WTC11 (cell line): ENCODE data around the gene SYCE3.

Experiments
- CREB1 ChIP-seq: sonication (generic); formaldehyde crosslinking; IDR thresholded peaks from 2 replicates; pipeline ENCODE4 v1.8.0; 2023; ENCODE audit warnings: mild to moderate bottlenecking, missing genetic modification reagents
- ETV6 ChIP-seq: sonication (generic); formaldehyde crosslinking; IDR thresholded peaks from 2 replicates; pipeline ENCODE4 v1.8.1; 2022; ENCODE audit warnings: mild to moderate bottlenecking, missing genetic modification reagents
- MYBL2 ChIP-seq: sonication (generic); formaldehyde crosslinking; IDR thresholded peaks from 2 replicates; pipeline ENCODE4 v1.8.1; 2023; ENCODE audit warnings: mild to moderate bottlenecking, moderate library complexity, missing genetic modification reagents
- TF ChIP-seq, protein P1 (sequence below): sonication (generic); formaldehyde crosslinking; conservative IDR thresholded peaks from 2 replicates; pipeline ENCODE4 v1.8.1; 2022; ENCODE audit warnings: mild to moderate bottlenecking, missing genetic modification reagents
- TF ChIP-seq, protein P2 (sequence below): fragments of 200-600 bp; IDR thresholded peaks from 2 replicates; pipeline ENCODE4 v1.8.0; 2022; ENCODE audit warnings: antibody characterized with exemption

DNA sequence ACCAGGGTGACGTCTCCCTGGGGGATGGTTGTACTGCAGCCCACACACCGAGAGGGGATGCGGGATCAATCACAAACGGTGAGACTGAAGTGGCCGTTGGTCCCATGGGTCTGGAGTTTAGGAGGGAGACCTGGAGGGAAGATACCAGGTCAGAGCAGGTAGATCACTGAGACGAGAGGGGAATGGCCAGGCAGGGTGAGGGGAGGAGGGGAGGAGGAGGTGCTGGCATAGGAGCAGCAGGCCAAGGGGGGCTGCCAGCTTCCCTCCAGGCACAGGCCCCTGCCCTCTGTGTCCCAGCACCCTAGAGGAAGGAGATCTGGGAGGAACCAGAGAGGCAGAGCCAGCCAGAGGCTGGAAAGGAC, 44.9 kb upstream of the SYCE3 start:
- TF ChIP-seq, protein P1, sequence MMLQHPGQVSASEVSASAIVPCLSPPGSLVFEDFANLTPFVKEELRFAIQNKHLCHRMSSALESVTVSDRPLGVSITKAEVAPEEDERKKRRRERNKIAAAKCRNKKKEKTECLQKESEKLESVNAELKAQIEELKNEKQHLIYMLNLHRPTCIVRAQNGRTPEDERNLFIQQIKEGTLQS = no peak
- TF ChIP-seq, protein P2, sequence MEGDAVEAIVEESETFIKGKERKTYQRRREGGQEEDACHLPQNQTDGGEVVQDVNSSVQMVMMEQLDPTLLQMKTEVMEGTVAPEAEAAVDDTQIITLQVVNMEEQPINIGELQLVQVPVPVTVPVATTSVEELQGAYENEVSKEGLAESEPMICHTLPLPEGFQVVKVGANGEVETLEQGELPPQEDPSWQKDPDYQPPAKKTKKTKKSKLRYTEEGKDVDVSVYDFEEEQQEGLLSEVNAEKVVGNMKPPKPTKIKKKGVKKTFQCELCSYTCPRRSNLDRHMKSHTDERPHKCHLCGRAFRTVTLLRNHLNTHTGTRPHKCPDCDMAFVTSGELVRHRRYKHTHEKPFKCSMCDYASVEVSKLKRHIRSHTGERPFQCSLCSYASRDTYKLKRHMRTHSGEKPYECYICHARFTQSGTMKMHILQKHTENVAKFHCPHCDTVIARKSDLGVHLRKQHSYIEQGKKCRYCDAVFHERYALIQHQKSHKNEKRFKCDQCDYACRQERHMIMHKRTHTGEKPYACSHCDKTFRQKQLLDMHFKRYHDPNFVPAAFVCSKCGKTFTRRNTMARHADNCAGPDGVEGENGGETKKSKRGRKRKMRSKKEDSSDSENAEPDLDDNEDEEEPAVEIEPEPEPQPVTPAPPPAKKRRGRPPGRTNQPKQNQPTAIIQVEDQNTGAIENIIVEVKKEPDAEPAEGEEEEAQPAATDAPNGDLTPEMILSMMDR = no peak
- TF ChIP-seq MYBL2 (CRISPR knock-in tag) (no peak), CREB1 (CRISPR knock-in tag) (no peak), ETV6 (no peak)
